HS-27A (cell line): Measurements from ENCODE around the gene PPP1R1C.

Experiments
- DNase-seq: peaks from one replicate; pipeline ENCODE4 v3.0.0-alpha.2; 2012; ENCODE audit warnings: low read depth, missing footprints

PPP1R1C gene

DNA sequence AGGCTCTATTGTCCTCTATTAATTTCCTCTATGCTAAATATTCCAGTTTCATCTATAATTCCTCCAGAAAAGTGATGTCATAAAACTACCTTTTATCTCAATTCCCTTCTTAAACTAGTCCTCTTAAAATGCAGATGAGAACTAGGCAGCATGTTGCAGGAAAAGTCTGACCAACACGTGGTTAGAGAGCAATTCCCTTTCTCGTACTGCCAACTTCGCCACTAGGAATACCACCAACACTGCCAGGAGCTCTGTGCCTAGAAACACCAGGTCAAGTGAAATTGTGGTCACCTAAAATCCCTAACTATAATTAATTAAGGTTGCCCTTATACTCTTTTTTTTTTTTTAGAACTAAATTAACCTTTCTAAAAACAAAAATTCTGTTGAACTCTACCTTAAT, 127.7 kb downstream of the PPP1R1C start:
- DNase-seq = no peak

DNA sequence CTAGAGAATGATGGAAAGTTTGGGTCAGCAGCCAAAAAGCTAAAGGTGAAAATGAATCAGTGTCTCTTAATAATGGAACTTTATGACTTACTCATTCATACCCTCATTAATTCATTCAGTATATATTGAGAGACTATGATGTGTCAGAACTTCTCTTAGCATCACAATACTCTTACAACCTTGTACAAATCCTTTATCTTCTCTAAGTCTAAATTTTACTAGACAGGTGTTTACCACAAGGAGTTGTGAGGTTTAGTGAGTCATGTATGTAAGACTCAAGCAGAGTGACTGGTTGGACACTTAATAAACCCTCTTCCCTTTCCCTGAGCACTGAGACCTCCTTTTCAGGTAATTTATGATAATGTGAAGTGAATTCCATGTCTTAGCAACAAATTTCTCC, 129.6 kb downstream of the PPP1R1C start:
- DNase-seq = no peak

DNA sequence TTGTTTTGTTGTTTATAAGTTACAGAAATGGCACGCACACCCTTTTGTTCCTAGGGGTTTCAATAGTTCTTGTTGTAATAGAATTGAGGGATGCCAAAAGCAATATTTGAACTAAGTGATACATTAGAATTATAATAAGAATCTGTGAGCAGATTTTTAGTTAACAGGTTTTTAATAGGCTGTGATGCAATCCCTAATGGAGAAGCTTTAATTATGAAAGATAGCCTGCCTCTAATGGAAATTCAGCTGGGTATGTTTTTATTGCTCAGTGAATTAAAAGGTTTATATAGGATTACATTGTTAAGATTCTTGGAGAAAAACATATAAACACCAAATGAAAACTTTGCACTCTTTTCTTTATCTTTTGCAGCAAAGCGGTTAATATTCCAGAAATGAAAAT, 131.1 kb downstream of the PPP1R1C start:
- DNase-seq = no peak

DNA sequence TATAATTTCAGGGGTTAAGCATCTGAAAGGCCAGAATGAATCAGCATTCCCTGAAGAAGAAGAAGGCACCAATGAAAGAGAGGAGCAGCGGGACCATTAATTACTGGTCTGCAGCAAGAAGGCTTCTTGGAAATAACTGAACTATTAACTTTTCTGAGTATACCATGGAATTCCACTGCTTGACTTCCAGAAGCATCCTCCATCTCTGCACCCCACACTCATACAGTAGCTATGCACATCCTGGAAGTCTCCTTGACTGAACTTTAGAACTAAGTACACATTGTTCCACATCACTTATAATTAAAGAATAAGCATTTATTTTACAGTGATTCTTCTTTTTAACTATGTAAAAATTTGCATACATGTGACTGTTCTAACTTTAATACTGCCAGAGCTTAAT, 131.5 kb downstream of the PPP1R1C start:
- DNase-seq = no peak

GRCh38 chr2:182128821-182129707, 143.4 kb downstream of the PPP1R1C start:
- no peak for DNase-seq

- no peak for DNase-seq
Observed at GRCh38 chr2:182132605-182133004, 147.0 kb downstream of the PPP1R1C start.

GRCh38 chr2:182133195-182133891, 147.7 kb downstream of the PPP1R1C start:
- DNase-seq = no peak

- DNase-seq = no peak
Observed at GRCh38 chr2:182134201-182134600, 148.5 kb downstream of the PPP1R1C start.

DNA sequence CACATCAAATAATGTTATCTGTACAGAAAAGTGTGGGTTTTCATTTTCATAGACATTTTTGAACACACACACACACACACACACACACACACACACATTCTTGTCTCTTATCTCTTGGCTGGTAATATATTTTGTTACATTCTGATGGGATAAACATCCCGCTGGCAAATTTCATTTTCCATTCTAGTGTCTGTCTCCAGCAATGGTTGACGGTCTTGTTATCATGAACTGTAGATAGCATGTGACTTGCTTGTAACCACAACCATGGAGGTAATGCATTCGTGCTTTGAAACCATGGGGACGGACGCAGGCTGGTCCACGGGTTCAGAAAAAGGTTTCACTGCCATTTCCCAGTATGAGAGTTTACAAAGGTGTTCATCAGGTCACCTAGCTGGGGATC, 156.4 kb downstream of the PPP1R1C start:
- DNase-seq = no peak

DNA sequence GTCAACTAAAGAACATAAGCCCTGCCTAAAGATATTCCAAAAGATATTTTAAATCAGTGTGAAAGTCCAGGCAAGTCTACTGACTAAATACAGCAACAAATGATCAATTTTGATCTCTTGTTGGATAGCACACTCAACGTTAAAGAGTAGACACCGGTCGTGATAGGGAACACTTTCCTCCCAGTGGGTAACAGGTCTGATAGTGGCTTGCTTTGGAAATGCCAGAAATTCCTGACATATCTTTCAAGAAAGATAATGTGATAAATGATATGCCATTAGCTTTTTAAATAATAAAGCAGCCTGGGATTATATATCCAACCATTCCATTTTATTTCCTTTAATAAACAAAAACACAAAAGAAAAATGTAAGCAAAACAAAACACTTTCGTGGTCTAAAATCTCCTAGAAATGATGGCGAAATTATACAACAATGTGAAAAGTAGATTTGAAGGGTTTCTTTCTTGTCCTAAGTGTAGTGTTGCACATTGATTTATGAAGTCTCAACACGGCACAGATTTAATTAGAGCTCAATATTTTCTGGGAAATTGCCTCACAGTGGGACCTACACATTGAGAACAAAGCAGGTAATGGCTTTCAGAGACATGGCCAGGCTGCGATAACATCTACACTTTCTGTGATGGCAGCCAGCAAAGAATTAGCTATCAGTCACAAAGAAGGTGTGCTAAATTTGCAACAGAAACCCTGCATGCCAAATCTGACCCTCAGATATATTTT, 158.6 kb downstream of the PPP1R1C start:
- no peak for DNase-seq

DNA sequence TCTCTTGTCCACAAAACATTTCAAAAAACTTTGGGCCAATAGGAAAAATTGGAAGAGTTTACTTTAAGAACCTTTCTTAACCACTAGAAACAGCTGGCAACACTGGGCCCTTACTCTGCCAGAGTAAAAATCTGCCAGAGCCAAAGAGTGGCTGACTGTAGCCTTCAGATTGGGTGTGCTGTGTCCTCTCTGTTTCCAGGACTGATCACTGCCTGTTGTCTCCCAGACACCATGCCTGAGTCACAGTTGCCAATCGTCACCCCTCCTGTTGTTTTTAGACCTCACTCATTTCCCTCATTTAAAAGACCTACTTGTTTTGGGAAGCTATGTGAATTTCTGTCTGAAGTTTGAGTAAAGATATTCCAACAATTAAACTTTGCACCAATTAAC, 159.1 kb downstream of the PPP1R1C start:
- no peak for DNase-seq

- DNase-seq = no peak
Observed at GRCh38 chr2:182148344-182148743, 162.7 kb downstream of the PPP1R1C start.

DNA sequence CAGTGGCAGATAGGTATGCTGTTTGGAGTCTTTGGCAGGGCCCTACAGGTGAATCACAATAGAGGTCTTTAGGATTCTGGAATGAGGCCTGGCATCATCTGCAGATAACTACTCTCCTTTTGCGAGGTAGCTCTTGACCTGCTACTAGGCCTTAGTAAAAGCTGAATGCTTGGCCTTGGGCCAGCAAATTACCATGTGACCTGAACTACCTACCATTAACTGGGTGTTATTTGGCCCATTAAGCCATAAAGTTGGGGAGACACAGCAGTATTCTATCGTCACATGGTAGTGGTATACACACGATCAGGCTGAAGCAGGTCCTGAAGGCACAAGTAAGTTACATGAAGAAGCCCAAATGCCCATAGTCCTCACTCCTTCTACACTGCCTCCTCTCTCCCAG, 178.2 kb downstream of the PPP1R1C start:
- DNase-seq = no peak

DNA sequence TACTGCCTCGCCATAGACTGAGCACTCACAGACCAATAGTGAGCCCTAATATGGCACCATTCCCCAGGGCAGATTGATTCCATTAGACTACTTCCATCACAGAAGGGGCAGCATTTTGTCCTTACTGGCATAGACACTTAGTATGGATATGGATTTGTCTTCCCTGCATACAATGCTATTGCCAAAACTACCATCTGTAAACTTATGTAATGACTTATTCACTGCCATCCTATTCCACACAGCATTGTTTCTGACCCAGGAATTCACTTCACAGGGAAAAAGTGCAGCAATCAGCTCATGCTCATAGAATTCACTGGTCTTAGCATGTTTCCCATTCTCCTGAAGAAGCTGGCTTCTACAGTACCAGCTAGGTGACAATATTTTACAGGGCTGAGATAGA, 179.0 kb downstream of the PPP1R1C start:
- no peak for DNase-seq

GRCh38 chr2:182165202-182165601, 179.5 kb downstream of the PPP1R1C start:
- no peak for DNase-seq

DNA sequence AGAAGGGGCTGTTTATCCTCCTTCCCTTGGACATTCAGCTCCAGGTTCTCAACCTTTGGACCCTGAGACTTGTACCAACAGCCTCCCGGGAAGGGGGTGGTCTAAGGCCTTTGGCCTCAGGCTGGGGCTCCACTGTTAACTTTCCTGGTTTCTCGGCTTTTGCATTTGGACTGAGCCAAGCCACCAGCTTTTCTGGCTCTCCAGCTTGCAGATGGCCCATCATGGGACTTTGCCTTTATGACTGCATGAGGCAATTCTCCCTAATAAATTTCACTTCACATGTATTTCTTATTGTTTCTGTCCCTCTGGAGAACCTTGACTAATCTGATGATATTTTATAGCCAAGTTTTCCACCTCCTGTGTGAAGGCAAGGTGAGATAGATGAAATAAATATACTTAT, 180.8 kb downstream of the PPP1R1C start:
- DNase-seq = no peak

- DNase-seq = no peak
Observed at GRCh38 chr2:182166841-182167240, 181.2 kb downstream of the PPP1R1C start.
